HepG2 (cell line): Measurements from ENCODE around the gene TCEANC. TPM values are rescaled to one million over a fixed set of nuclear protein-coding genes. Genes with fewer than 3 reads are reported as not detected.

Experiments
- ATAC-seq: fragments of 200-7000 bp; cut with Tn5 transposase; 3 replicates; pipeline ENCODE4 v1.9.1; 2020; ENCODE audit warnings: mild to moderate bottlenecking, moderate library complexity
- BruUV-seq: library from RNA; stranded (reverse); fragments of 400-500 nt; replicated peaks from 2 replicates; lab custom pipeline; 2021; lab: Mats Ljungman, UMichigan
- CTCF ChIA-PET: fragments of 300-600 bp; formaldehyde crosslinking; extraction: SDS; loops from one replicate; lab custom pipeline; 2021; ENCODE audit warnings: low total read pairs, inconsistent platforms, low intra/inter-chr PET ratio; lab: Yijun Ruan, JAX
- POLR2A ChIA-PET: fragments of 350-600 bp; sonication (Branson Sonifier 250); formaldehyde crosslinking; loops from one replicate; lab custom pipeline; 2020; ENCODE audit warnings: antibody characterized with exemption, inconsistent platforms; lab: Yijun Ruan, JAX
- DNase-seq: peaks from one replicate; pipeline ENCODE4 v3.0.0-alpha.2; 2015; ENCODE audit warnings: low spot score
- FAIRE-seq: peaks from 3 replicates; lab custom pipeline; 2011; peaks lifted over from hg19 to GRCh38; lab: Jason Lieb, UNC
- H2AFZ ChIP-seq: one replicate; pipeline ENCODE4 v1.6.1; 2011; ENCODE audit warnings: low read length, inconsistent platforms
- H3K27ac ChIP-seq: fragments of 300-600 bp; 3 replicates; pipeline ENCODE4 v1.8.0; 2011; ENCODE audit warnings: mixed run types, mild to moderate bottlenecking, mixed read lengths, low read length, inconsistent platforms; ENCODE audit not compliant: insufficient read depth; ENCODE audit errors: extremely low read length
- H3K27me3 ChIP-seq, 2 experiments: fragments of 200-600 bp in 1 of 2; 2 replicates in 1 of 2; 3 replicates in 1 of 2; pipeline versions ENCODE4 v1.6.0 to v1.8.0; 2011; ENCODE audit warnings: low read length in 2 of 2, mild to moderate bottlenecking in 2 of 2, moderate library complexity in 2 of 2, inconsistent platforms in 1 of 2; ENCODE audit not compliant: insufficient read depth in 2 of 2, control insufficient read depth in 1 of 2
- H3K36me3 ChIP-seq, 2 experiments: fragments of 200-600 bp in 1 of 2; replicated peaks in 1 of 2; 2 replicates in 1 of 2; 3 replicates in 1 of 2; pipeline versions ENCODE4 v1.5.1 to v1.8.0; 2011; ENCODE audit warnings: low read length in 2 of 2, inconsistent platforms in 1 of 2; ENCODE audit not compliant: insufficient read depth in 2 of 2, control insufficient read depth in 1 of 2
- H3K4me1 ChIP-seq: 2 replicates; pipeline ENCODE4 v1.5.1; 2012; ENCODE audit warnings: low read length, inconsistent platforms; ENCODE audit not compliant: insufficient read depth
- H3K4me2 ChIP-seq: 2 replicates; pipeline ENCODE4 v1.6.0; 2011; ENCODE audit warnings: low read depth, low read length, inconsistent platforms
- H3K4me3 ChIP-seq, 3 experiments: fragments of 200-600 bp in 1 of 3; sonication (generic), shearing (Covaris generic) in 1 of 3; replicated peaks in 1 of 3; 2 replicates each; pipeline ENCODE4 v1.5.1; 2011 to 2016; ENCODE audit warnings: low read length in 3 of 3, inconsistent platforms in 2 of 3, low read depth in 2 of 3, mild to moderate bottlenecking in 2 of 3, control low read depth in 1 of 3, mixed read lengths in 1 of 3; ENCODE audit not compliant: insufficient read depth in 1 of 3
- H3K79me2 ChIP-seq: one replicate; pipeline ENCODE4 v1.6.1; 2011; ENCODE audit warnings: low read length, inconsistent platforms; ENCODE audit not compliant: insufficient read depth
- H3K9ac ChIP-seq: 2 replicates; pipeline ENCODE4 v1.6.0; 2011; ENCODE audit warnings: mild to moderate bottlenecking, low read depth, low read length, inconsistent platforms; ENCODE audit not compliant: insufficient read depth
- H3K9me3 ChIP-seq: 2 replicates; pipeline ENCODE4 v1.5.1; 2012; ENCODE audit warnings: mild to moderate bottlenecking, low read length
- H4K20me1 ChIP-seq: 2 replicates; pipeline ENCODE4 v1.6.0; 2011; ENCODE audit warnings: inconsistent platforms, mild to moderate bottlenecking, low read length, moderate library complexity; ENCODE audit not compliant: insufficient read depth
- CEBPG ChIP-seq: IDR thresholded peaks from 2 replicates; pipeline ENCODE4 v1.6.1; 2016
- EED ChIP-seq: sonication (generic); formaldehyde crosslinking; IDR thresholded peaks from 2 replicates; pipeline ENCODE4 v1.5.0; 2020; ENCODE audit warnings: mild to moderate bottlenecking, missing genetic modification reagents
- GABPA ChIP-seq, 2 experiments: IDR thresholded peaks; 2 replicates each; pipeline ENCODE4 v1.6.1; 2011 to 2016; ENCODE audit warnings: low read depth in 2 of 2, low read length in 1 of 2, missing biosample characterization in 1 of 2, missing genetic modification characterization in 1 of 2
- GATAD1 ChIP-seq: IDR thresholded peaks from 2 replicates; pipeline ENCODE4 v1.6.1; 2016; ENCODE audit warnings: missing genetic modification reagents, missing compliant biosample characterization
- GFI1 ChIP-seq: sonication (generic); formaldehyde crosslinking; IDR thresholded peaks from 2 replicates; pipeline ENCODE4 v1.5.0; 2020; ENCODE audit warnings: missing genetic modification reagents, mild to moderate bottlenecking, borderline replicate concordance
- PAXIP1 ChIP-seq: sonication (generic); formaldehyde crosslinking; conservative IDR thresholded peaks from 2 replicates; pipeline ENCODE4 v1.4.0; 2020; ENCODE audit warnings: mild to moderate bottlenecking, missing genetic modification reagents, moderate library complexity
- SKI ChIP-seq: fragments of 450-650 bp; IDR thresholded peaks from one replicate; pipeline ENCODE4 v1.6.1; 2018; ENCODE audit warnings: mild to moderate bottlenecking; ENCODE audit not compliant: partially characterized antibody
- ZFP1 ChIP-seq: IDR thresholded peaks from 2 replicates; pipeline ENCODE4 v1.6.1; 2016
- ZNF136 ChIP-seq: sonication (generic); formaldehyde crosslinking; IDR thresholded peaks from 2 replicates; pipeline ENCODE4 v1.8.1; 2022; ENCODE audit warnings: low read depth, mild to moderate bottlenecking, moderate library complexity, missing genetic modification reagents
- ZNF710 ChIP-seq: sonication (generic); formaldehyde crosslinking; IDR thresholded peaks from 2 replicates; pipeline ENCODE4 v1.5.0; 2020; ENCODE audit warnings: mild to moderate bottlenecking, missing genetic modification reagents, borderline replicate concordance
- ZNF768 ChIP-seq: sonication (generic); formaldehyde crosslinking; IDR thresholded peaks from 2 replicates; pipeline ENCODE4 v1.4.0; 2020; ENCODE audit warnings: missing genetic modification reagents
- WGBS: methylation state at CpG from one replicate; pipeline ENCODE4 v1.1.6; 2017; ENCODE audit warnings: low lambda C conversion rate; 5-methylcytosine and 5-hydroxymethylcytosine counted together
- in situ Hi-C: cut with HindIII; loops from 2 replicates; pipeline ENCODE4 v1.10.0; 2017; ENCODE audit warnings: low pct_unique_long_range_greater_than_20kb; ENCODE audit not compliant: extremely low pct_ligation_motif_present
- intact Hi-C: fragments of 100-400 bp; cut with micrococcal nuclease; formaldehyde crosslinking; loops from one replicate; pipeline ENCODE4 v1.10.0; 2022; ENCODE audit not compliant: unreplicated experiment
- polyA plus RNA-seq, 8 experiments: library from polyadenylated mRNA; depleted of rRNA in 3 of 8; stranded (reverse) in 7 of 8; unstranded in 1 of 8; fragments of >200 nt; fragmentation: Illumina TruSeq in 4 of 8; extraction: Trizol in 4 of 8; gene quantifications; 2 replicates each; pipeline versions ENCODE4 v1.2.1 to v1.2.3, GENCODE V29; 2011 to 2016; ENCODE audit warnings: low read depth in 4 of 8, missing spikeins in 1 of 8, mixed read lengths in 1 of 8; ENCODE audit not compliant: insufficient read depth in 1 of 8
- total RNA-seq, 5 experiments: library from RNA; depleted of rRNA; stranded (reverse); fragments of >200 nt; fragmentation: Illumina TruSeq; extraction: Trizol; gene quantifications; 2 replicates each; pipeline ENCODE4 v1.2.3, GENCODE V29; 2016; ENCODE audit warnings: low read depth in 1 of 5
- TF ChIP-seq, protein P1 (sequence below): sonication (generic); formaldehyde crosslinking; IDR thresholded peaks from 2 replicates; pipeline ENCODE4 v1.4.0; 2020; ENCODE audit warnings: mild to moderate bottlenecking, missing genetic modification reagents, borderline replicate concordance

The TCEANC gene
- total and polyA plus RNA-seq, 2 of the 13 experiments (the other 11 are each of a cell fraction or from before 2014, with no cell fraction given), result 0.51 to 0.97 TPM

- Histone ChIP-seq H3K27me3 (no peaks in the 10 kb centered on the region), H3K9ac (no peak overlapping the region), H3K4me1 (no peaks in the 10 kb centered on the region), H2AFZ (no peak overlapping the region), H3K36me3 (no peaks in the 10 kb centered on the region; a peak in 1 of 5 replicates), H4K20me1 (0 out of 2 replicates have a peak, but pooled peaks cover 3% of the 10 kb centered on the region), H3K79me2 (peaks cover 32% of the 10 kb centered on the region), H3K4me2 (no peak overlapping the region), H3K4me3 (no peak overlapping the region), H3K27ac (no peak overlapping the region), H3K9me3 (no peaks in the 10 kb centered on the region)
- TF ChIP-seq PAXIP1 (CRISPR knock-in tag) (no peak), GATAD1 (CRISPR knock-in tag) (no peak), EED (CRISPR knock-in tag) (no peak), SKI (no peak), ZNF136 (CRISPR knock-in tag) (no peak), ZNF710 (CRISPR knock-in tag) (no peak), GABPA (IDR thresholded peaks at IDR 0.05; ENCODE audit: low read depth, low read length) (no peak), GABPA (CRISPR knock-in tag; IDR thresholded peaks at IDR 0.05; ENCODE audit: low read depth) (no peak), ZFP1 (CRISPR knock-in tag) (no peak), CEBPG (CRISPR knock-in tag) (no peak), ZNF768 (CRISPR knock-in tag) (no peak), GFI1 (CRISPR knock-in tag) (no peak)
- TF ChIP-seq, protein P1, sequence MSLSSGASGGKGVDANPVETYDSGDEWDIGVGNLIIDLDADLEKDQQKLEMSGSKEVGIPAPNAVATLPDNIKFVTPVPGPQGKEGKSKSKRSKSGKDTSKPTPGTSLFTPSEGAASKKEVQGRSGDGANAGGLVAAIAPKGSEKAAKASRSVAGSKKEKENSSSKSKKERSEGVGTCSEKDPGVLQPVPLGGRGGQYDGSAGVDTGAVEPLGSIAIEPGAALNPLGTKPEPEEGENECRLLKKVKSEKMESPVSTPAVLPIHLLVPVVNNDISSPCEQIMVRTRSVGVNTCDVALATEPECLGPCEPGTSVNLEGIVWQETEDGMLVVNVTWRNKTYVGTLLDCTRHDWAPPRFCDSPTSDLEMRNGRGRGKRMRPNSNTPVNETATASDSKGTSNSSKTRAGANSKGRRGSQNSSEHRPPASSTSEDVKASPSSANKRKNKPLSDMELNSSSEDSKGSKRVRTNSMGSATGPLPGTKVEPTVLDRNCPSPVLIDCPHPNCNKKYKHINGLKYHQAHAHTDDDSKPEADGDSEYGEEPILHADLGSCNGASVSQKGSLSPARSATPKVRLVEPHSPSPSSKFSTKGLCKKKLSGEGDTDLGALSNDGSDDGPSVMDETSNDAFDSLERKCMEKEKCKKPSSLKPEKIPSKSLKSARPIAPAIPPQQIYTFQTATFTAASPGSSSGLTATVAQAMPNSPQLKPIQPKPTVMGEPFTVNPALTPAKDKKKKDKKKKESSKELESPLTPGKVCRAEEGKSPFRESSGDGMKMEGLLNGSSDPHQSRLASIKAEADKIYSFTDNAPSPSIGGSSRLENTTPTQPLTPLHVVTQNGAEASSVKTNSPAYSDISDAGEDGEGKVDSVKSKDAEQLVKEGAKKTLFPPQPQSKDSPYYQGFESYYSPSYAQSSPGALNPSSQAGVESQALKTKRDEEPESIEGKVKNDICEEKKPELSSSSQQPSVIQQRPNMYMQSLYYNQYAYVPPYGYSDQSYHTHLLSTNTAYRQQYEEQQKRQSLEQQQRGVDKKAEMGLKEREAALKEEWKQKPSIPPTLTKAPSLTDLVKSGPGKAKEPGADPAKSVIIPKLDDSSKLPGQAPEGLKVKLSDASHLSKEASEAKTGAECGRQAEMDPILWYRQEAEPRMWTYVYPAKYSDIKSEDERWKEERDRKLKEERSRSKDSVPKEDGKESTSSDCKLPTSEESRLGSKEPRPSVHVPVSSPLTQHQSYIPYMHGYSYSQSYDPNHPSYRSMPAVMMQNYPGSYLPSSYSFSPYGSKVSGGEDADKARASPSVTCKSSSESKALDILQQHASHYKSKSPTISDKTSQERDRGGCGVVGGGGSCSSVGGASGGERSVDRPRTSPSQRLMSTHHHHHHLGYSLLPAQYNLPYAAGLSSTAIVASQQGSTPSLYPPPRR (CRISPR knock-in tag), result no peak
- FAIRE-seq (no peak), ATAC-seq (no peak), DNase-seq (no peak)
- no TSS peak for BruUV-seq
- in situ Hi-C loops, result no loop called here
- ChIA-PET POLR2A (interaction anchor here (1.5 kb wide), 1 partner anchor 14 kb away, joined by 3 read pairs; the partner anchor contains the start of gene RAB9A), CTCF (no interaction called here)
- WGBS, result 92% methylated on average over 3 of the region's 3 CpGs
- intact Hi-C loops, result no loop called here
These were observed 50.2 kb downstream of the TCEANC start for GRCh38 chrX:13703135-13703534.
